ENCODE measurements around the gene MFAP4. TPM values are rescaled to one million over a fixed set of nuclear protein-coding genes. Genes with fewer than 3 reads are reported as not detected.

MFAP4 gene
- total RNA-seq, 1 donor: 3.2 TPM

DNA sequence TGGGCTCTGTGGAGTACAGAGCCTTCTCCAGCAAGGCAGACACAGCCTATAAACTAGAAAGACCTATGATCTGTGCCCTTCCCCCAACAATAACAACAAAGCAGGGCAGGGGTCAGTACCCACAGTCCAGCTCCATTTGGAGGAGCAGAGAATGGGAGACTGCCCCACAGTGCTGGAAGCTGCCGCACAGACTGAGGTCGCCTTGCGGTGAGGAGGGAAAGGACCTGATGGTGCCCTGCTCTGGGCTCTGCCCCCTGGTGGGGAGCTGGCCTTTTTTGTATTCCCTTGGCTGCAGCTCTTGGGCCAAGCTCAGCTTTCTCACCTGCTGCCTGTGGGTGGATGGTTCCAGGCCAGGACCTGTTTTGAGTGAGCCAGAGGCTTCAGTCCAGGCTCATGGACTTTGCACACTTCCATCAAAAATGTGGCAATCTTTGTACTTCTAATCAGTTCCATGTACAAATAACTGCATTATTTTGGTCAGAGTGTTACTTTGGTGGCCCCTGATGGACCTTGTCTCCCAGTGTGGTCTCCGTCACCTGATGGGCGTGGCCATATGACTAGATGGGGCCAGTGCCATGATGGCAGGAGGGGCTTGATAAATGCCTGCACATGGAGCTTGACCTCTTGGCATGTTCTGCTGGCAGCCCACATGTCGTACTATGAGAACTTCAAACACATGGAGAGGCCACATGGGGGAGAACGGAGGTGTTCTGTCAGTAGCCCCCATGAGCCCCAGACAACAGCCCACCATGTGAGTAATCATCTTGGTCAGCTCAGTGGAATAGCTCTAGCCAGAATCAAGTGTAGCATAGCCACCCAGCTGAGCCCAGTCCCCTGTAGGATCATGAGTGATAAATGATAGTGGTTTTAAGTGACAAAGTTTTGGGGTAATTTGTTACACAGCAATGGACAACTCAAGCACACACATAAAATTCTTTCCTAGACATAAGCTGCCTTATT, 48.7 kb downstream of the MFAP4 start:
- peak; percentile 31 to 85 (median 78) for DNase-seq (ENCODE audit: low read depth in 2 of 3, low spot score in 2 of 3)

DNA sequence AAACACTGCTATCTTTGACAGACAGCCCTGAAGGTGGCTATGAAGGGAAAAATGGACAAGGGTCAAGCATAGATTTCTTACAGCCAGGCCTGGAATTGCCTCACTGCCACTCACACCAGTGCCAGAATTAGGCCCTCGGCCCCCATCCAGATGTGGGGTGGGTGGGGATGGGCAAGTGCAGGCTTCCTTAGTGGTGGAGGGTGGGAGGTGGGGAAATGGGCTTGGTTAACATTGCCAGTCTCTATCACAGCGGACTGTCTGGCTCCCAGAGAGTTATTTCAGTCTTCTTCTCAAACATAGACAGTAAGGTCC, 49.3 kb downstream of the MFAP4 start:
- no peak for DNase-seq (ENCODE audit: low read depth in 2 of 3, low spot score in 2 of 3)

DNA sequence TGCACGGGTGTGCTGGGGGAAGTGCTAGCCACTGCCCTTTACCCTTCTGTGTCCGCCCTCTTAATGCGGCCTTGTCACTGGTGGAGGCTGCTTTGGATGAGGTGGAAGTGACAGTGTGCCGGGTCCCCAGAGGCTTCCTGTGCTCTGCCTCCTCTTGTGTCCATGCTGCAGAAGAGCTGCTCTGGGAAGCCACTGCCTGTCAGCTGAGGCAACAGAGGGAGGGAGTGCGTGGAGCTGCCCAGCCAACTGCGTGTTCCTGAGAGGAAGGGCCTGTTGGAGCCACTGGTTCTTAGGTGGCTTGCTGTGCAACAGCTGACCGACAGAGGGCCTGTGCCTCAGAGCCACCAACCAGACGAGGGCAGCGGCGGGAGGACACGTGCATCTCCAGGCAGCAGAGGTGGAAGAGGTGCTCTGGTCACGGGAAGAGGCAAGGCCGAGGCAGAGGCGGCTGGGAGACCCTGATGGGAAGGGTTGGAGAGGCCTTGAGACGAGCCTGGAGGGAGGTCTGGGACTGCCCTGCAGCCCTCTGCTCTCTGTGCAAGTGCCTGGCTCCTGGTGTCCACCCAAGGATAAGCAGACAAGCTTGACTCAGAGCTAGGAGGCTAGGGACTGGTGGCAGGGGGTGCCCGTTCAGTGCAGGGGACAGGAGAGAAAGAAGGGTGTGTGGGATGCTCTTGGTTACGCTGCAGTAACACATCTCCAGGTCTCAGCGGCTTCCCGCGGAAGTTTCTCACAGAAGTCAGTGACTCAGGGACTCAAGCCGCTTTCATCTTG, 49.9 kb downstream of the MFAP4 start:
- DNase-seq (ENCODE audit: low read depth in 2 of 3, low spot score in 2 of 3): no peak

DNA sequence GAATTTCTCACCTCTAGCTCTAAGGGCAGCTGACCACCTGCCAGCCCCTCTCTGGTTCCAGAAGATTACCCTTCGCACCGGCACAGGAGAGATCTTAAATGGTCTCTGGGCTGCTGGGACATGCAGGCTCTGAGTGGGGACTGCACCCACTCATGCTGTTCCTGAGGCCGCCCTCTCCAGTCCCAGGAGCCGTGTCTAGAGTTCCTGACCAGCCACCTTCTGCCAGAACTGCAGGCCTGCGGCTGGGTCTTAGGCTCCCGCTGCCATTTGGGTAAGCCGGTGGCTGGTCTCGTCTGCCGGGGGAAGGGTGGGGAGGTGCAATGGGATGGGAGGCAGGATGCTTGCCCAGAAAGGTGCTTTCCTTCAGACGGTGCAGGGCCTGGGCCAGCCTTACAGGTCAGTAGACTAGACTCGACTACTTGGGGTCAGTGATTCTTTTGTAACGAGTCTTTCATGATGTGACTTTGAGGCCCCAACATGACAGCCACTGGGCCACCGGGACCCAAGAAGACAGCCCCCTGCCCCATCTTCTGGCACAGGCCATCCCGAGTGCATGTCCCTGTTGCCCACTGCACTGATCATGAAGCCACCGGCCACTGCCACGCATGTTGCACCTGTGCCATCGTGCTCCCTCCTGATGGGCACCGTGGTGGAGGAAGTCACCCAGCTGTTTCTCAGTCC, 50.9 kb downstream of the MFAP4 start:
- DNase-seq (ENCODE audit: low read depth in 2 of 3, low spot score in 2 of 3): no peak

DNA sequence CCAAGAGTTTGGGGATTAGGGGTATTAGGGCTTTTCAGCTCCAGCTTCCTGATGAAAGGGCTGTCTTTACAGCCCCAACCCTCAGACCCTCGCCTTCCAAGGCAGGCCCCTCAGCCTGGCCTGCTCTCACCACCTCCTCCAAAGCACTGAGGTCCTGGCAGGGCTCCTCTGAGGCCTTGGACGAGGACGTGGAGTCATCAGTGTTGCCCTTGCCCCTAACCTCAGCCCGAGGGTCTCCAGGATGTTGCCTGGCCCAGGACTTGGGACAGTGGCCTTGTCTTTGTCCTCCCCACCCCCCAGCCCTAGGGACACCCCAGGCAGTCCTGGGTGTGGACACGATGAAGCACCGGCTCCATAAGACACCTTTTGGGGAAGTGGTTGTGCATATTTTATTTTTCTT, 52.7 kb downstream of the MFAP4 start:
- DNase-seq (ENCODE audit: low read depth in 2 of 3, low spot score in 2 of 3): no peak

DNA sequence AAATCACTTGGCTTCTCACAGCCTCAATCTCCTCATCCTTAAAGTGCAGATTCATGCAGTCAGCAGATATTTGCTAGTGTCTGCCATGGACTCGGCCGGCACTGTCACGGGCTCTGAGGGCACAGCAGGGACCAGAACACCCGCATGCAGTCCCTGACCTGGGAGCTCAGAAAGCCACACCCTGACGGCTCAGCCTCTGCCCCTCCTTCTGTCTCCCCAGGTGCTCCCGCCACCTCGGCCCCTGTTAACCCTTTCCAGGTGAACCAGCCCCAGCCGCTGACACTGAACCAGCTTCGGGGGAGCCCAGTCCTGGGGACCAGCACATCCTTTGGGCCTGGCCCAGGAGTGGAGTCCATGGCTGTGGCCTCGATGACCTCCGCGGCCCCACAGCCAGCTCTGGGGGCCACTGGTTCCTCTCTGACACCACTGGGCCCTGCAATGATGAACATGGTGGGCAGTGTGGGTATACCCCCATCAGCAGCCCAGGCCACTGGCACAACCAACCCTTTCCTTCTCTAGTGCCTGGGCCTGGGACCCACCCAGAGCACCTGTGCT, 53.2 kb downstream of the MFAP4 start:
- no peak for DNase-seq (ENCODE audit: low read depth in 2 of 3, low spot score in 2 of 3)

Small RNAs within 50 kb of the gene (small RNA-seq; reads per million reads assigned to genes)
- gene MIR1180 (0.54 reads per million), gene RF00537 (not detected)

Other genes with a start within 250 kb of the MFAP4 start
- gene EPN2, start 149.8 kb downstream of the MFAP4 start, total RNA-seq: 1.9 TPM
- 4.0 TPM for gene B9D1, start 24.5 kb downstream of the MFAP4 start, total RNA-seq
- 13.7 TPM for gene MAPK7, start 8.7 kb downstream of the MFAP4 start, total RNA-seq
- gene RNF112, start 24.0 kb upstream of the MFAP4 start, total RNA-seq: under 0.01 TPM
- gene SLC47A1, start 146.7 kb upstream of the MFAP4 start, total RNA-seq: under 0.01 TPM

Measured in hematopoietic multipotent progenitor cell (in vitro differentiated cells).